ENCODE measurements around the gene ARPC5.
A peak's percentile ranks its signal among the peaks of the same experiment; 100 is the strongest.
"Not testable (repeated sequence)": the region's sequence is repeated elsewhere in the genome, so short reads cannot be mapped to it uniquely, and the experiment has no call there.

Gene ARPC5

GRCh38 chr1:183645531-183645930, 9.9 kb upstream of the ARPC5 start:
- no peak for DNase-seq

GRCh38 chr1:183642166-183642565, 6.6 kb upstream of the ARPC5 start:
- no peak for DNase-seq

GRCh38 chr1:183640193-183640592, 4.6 kb upstream of the ARPC5 start:
- DNase-seq = no peak

GRCh38 chr1:183638649-183639387, 3.2 kb upstream of the ARPC5 start:
- DNase-seq = no peak

- no peak for DNase-seq
Measured at GRCh38 chr1:183636783-183637182, 1.2 kb upstream of the ARPC5 start.

GRCh38 chr1:183636334-183636682, 725 bp upstream of the ARPC5 start:
- DNase-seq = no peak

GRCh38 chr1:183635099-183635605, 431 bp downstream of the ARPC5 start:
- DNase-seq = no peak

- DNase-seq = no peak
Measured at GRCh38 chr1:183634429-183635065, 1.0 kb downstream of the ARPC5 start.

GRCh38 chr1:183633676-183634343, 1.8 kb downstream of the ARPC5 start:
- peak; percentile 25 to 79 for DNase-seq

GRCh38 chr1:183632964-183633363, 2.6 kb downstream of the ARPC5 start:
- DNase-seq = no peak

GRCh38 chr1:183632114-183632513, 3.5 kb downstream of the ARPC5 start:
- no peak for DNase-seq

GRCh38 chr1:183630748-183631147, 4.8 kb downstream of the ARPC5 start:
- DNase-seq = no peak

- no peak for DNase-seq
Measured at GRCh38 chr1:183628537-183628936, 7.0 kb downstream of the ARPC5 start.

- DNase-seq = not testable (repeated sequence)
Measured at GRCh38 chr1:183626236-183626635, 9.3 kb downstream of the ARPC5 start.

- peak; percentile 68 for DNase-seq
Measured at GRCh38 chr1:183622884-183623785, 12.4 kb downstream of the ARPC5 start.

- DNase-seq = no peak
Measured at GRCh38 chr1:183622013-183622412, 13.6 kb downstream of the ARPC5 start.

GRCh38 chr1:183620311-183620710, 15.3 kb downstream of the ARPC5 start:
- no peak for DNase-seq

- no peak for DNase-seq
Measured at GRCh38 chr1:183619781-183620180, 15.8 kb downstream of the ARPC5 start.

GRCh38 chr1:183618202-183618601, 17.4 kb downstream of the ARPC5 start:
- not testable (repeated sequence) for DNase-seq

- not testable (repeated sequence) for DNase-seq
Measured at GRCh38 chr1:183612975-183613374, 22.6 kb downstream of the ARPC5 start.

- DNase-seq = no peak
Measured at GRCh38 chr1:183612407-183612806, 23.2 kb downstream of the ARPC5 start.

- DNase-seq = no peak
Measured at GRCh38 chr1:183611021-183611420, 24.6 kb downstream of the ARPC5 start.
